Neural cell (in vitro differentiated cells): Measurements from ENCODE around the gene CFAP61. TPM values are rescaled to one million over a fixed set of nuclear protein-coding genes. Genes with fewer than 3 reads are reported as not detected.

Source experiments
- H2AFZ ChIP-seq: fragments of 200-600, 300-800 bp; sonication (generic), shearing (Covaris generic); 2 replicates; pipeline ENCODE4 v1.6.0; 2014; ENCODE audit warnings: low read depth, mild to moderate bottlenecking, antibody characterized with exemption, low read length, moderate library complexity
- H3F3A ChIP-seq: fragments of 200-600 bp; shearing (Covaris generic); 2 replicates; pipeline ENCODE4 v1.6.1; 2016; ENCODE audit warnings: mild to moderate bottlenecking, moderate library complexity, mixed read lengths, antibody characterized with exemption, low read length; ENCODE audit not compliant: insufficient read depth, poor library complexity, severe bottlenecking
- H3K27ac ChIP-seq: fragments of 200-600, 300-800 bp; sonication (generic), shearing (Covaris generic); 2 replicates; pipeline ENCODE4 v1.5.1; 2014; ENCODE audit warnings: mild to moderate bottlenecking, low read length, moderate library complexity
- H3K27me3 ChIP-seq: fragments of 300-800, 200-600 bp; sonication (generic), shearing (Covaris generic); 2 replicates; pipeline ENCODE4 v1.6.0; 2014; ENCODE audit warnings: mild to moderate bottlenecking, low read depth, low read length, moderate library complexity; ENCODE audit not compliant: insufficient read depth
- H3K36me3 ChIP-seq: fragments of 300-800, 200-600 bp; sonication (generic), shearing (Covaris generic); 2 replicates; pipeline ENCODE4 v1.5.1; 2014; ENCODE audit warnings: mild to moderate bottlenecking, antibody characterized with exemption, low read length, moderate library complexity; ENCODE audit not compliant: insufficient read depth
- H3K4me2 ChIP-seq: fragments of 300-800, 200-600 bp; sonication (generic), shearing (Covaris generic); 2 replicates; pipeline ENCODE4 v1.6.0; 2014; ENCODE audit warnings: mild to moderate bottlenecking, low read length
- H3K4me3 ChIP-seq: fragments of 300-800, 200-600 bp; sonication (generic), shearing (Covaris generic); 2 replicates; pipeline ENCODE4 v1.5.1; 2014; ENCODE audit warnings: mild to moderate bottlenecking, low read length, moderate library complexity
- H3K79me2 ChIP-seq: fragments of 200-600 bp; shearing (Covaris generic); replicated peaks from 2 replicates; pipeline ENCODE4 v1.6.0; 2014; ENCODE audit warnings: mild to moderate bottlenecking, low read length, moderate library complexity; ENCODE audit not compliant: insufficient read depth
- H3K9ac ChIP-seq: fragments of 300-800, 200-600 bp; sonication (generic), shearing (Covaris generic); 2 replicates; pipeline ENCODE4 v1.6.1; 2016; ENCODE audit warnings: mild to moderate bottlenecking, low read length, mixed read lengths
- H3K9me2 ChIP-seq: fragments of 200-600 bp; shearing (Covaris generic); 2 replicates; pipeline ENCODE4 v1.6.1; 2016; ENCODE audit warnings: mild to moderate bottlenecking, low read length, mixed read lengths; ENCODE audit not compliant: insufficient read depth
- H3K9me3 ChIP-seq: fragments of 200-600, 300-800 bp; sonication (generic), shearing (Covaris generic); 2 replicates; pipeline ENCODE4 v1.6.1; 2016; ENCODE audit warnings: mild to moderate bottlenecking, mixed run types, low read length, moderate library complexity, mixed read lengths
- H4K20me1 ChIP-seq: fragments of 200-600 bp; shearing (Covaris generic); 2 replicates; pipeline ENCODE4 v1.6.1; 2016; ENCODE audit warnings: mild to moderate bottlenecking, mixed run types; ENCODE audit not compliant: insufficient read depth
- EP300 ChIP-seq: fragments of 450-650 bp; conservative IDR thresholded peaks from 2 replicates; pipeline ENCODE4 v1.6.1; 2014; ENCODE audit warnings: antibody characterized with exemption, mild to moderate bottlenecking, moderate library complexity; ENCODE audit not compliant: poor library complexity, severe bottlenecking
- EZH2 ChIP-seq: fragments of 200-600, 300-800 bp; shearing (Covaris generic), sonication (generic); IDR thresholded peaks from 2 replicates; pipeline ENCODE4 v1.6.1; 2014; ENCODE audit warnings: antibody characterized with exemption, low read length, borderline replicate concordance, mild to moderate bottlenecking; ENCODE audit not compliant: insufficient read depth, poor library complexity, severe bottlenecking
- MXI1 ChIP-seq: fragments of 450-650 bp; conservative IDR thresholded peaks from 2 replicates; pipeline ENCODE4 v1.6.1; 2014; ENCODE audit warnings: antibody characterized with exemption, mild to moderate bottlenecking; ENCODE audit not compliant: poor library complexity, severe bottlenecking
- POLR2AphosphoS5 ChIP-seq: IDR thresholded peaks from 2 replicates; pipeline ENCODE4 v1.6.1; 2012
- RAD21 ChIP-seq: fragments of 450-650 bp; conservative IDR thresholded peaks from 2 replicates; pipeline ENCODE4 v1.6.1; 2014; ENCODE audit warnings: antibody characterized with exemption, mild to moderate bottlenecking, moderate library complexity
- SMC3 ChIP-seq: fragments of 450-650 bp; conservative IDR thresholded peaks from 2 replicates; pipeline ENCODE4 v1.6.1; 2014; ENCODE audit warnings: antibody characterized with exemption, mild to moderate bottlenecking, moderate library complexity; ENCODE audit not compliant: poor library complexity
- TAF1 ChIP-seq: IDR thresholded peaks from 2 replicates; pipeline ENCODE4 v1.6.1; 2012; ENCODE audit warnings: low read depth
- polyA plus RNA-seq: library from polyadenylated mRNA; depleted of rRNA; stranded (reverse); fragments of >200 nt; gene quantifications from 2 replicates; pipeline ENCODE4 v1.2.3, GENCODE V29; 2014
- TF ChIP-seq, protein P1 (sequence below): fragments of 450-650 bp; IDR thresholded peaks from 2 replicates; pipeline ENCODE4 v1.5.1; 2014; ENCODE audit warnings: antibody characterized with exemption, mild to moderate bottlenecking, moderate library complexity; ENCODE audit not compliant: poor library complexity, severe bottlenecking
- TF ChIP-seq, protein P2 (sequence below): IDR thresholded peaks from 2 replicates; pipeline ENCODE4 v1.6.1; 2012; ENCODE audit warnings: borderline replicate concordance

Gene CFAP61
- polyA plus RNA-seq, 1 donor from 2014 or later: 0.42 TPM

DNA sequence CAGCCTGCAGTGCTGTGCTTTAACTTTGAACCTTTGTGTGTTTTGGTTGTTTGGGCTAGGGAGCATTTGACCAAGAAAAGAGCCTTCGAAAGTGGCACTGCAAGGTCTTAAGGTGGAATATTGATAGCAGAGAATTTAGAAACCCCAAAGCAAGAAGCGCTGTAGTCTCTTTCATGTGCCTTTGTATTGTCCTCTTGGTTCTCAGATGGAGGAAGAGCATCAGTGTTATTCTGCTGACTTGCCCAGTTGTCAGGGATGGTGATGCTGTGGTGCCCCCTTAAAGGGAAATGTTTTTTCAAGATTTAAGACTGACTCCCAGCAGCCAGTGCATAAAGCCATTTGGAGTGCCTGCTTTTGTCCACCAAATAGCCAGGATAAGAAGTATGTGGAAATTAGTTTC, 212.9 kb downstream of the CFAP61 start:
- no peaks in the 10 kb centered on the region for H3K9me3 ChIP-seq
- no peaks in the 10 kb centered on the region for H3K27me3 ChIP-seq
- H3F3A ChIP-seq: no peaks in the 10 kb centered on the region
- H3K4me3 ChIP-seq: no peak overlapping the region
- no peak overlapping the region for H2AFZ ChIP-seq
- H4K20me1 ChIP-seq: no peaks in the 10 kb centered on the region
- H3K79me2 ChIP-seq: no peaks in the 10 kb centered on the region
- no peaks in the 10 kb centered on the region for H3K9me2 ChIP-seq
- no peak for TF ChIP-seq MXI1
- no peak for TF ChIP-seq RAD21
- TF ChIP-seq SMC3: no peak
- TF ChIP-seq TAF1: no peak
- TF ChIP-seq, protein P1, sequence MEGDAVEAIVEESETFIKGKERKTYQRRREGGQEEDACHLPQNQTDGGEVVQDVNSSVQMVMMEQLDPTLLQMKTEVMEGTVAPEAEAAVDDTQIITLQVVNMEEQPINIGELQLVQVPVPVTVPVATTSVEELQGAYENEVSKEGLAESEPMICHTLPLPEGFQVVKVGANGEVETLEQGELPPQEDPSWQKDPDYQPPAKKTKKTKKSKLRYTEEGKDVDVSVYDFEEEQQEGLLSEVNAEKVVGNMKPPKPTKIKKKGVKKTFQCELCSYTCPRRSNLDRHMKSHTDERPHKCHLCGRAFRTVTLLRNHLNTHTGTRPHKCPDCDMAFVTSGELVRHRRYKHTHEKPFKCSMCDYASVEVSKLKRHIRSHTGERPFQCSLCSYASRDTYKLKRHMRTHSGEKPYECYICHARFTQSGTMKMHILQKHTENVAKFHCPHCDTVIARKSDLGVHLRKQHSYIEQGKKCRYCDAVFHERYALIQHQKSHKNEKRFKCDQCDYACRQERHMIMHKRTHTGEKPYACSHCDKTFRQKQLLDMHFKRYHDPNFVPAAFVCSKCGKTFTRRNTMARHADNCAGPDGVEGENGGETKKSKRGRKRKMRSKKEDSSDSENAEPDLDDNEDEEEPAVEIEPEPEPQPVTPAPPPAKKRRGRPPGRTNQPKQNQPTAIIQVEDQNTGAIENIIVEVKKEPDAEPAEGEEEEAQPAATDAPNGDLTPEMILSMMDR: no peak
- TF ChIP-seq, protein P2, sequence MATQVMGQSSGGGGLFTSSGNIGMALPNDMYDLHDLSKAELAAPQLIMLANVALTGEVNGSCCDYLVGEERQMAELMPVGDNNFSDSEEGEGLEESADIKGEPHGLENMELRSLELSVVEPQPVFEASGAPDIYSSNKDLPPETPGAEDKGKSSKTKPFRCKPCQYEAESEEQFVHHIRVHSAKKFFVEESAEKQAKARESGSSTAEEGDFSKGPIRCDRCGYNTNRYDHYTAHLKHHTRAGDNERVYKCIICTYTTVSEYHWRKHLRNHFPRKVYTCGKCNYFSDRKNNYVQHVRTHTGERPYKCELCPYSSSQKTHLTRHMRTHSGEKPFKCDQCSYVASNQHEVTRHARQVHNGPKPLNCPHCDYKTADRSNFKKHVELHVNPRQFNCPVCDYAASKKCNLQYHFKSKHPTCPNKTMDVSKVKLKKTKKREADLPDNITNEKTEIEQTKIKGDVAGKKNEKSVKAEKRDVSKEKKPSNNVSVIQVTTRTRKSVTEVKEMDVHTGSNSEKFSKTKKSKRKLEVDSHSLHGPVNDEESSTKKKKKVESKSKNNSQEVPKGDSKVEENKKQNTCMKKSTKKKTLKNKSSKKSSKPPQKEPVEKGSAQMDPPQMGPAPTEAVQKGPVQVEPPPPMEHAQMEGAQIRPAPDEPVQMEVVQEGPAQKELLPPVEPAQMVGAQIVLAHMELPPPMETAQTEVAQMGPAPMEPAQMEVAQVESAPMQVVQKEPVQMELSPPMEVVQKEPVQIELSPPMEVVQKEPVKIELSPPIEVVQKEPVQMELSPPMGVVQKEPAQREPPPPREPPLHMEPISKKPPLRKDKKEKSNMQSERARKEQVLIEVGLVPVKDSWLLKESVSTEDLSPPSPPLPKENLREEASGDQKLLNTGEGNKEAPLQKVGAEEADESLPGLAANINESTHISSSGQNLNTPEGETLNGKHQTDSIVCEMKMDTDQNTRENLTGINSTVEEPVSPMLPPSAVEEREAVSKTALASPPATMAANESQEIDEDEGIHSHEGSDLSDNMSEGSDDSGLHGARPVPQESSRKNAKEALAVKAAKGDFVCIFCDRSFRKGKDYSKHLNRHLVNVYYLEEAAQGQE: no peak
- TF ChIP-seq EP300: no peak
- no peak for TF ChIP-seq EZH2
- TF ChIP-seq POLR2AphosphoS5: no peak
- H3K9ac ChIP-seq: no peak overlapping the region
- no peaks in the 10 kb centered on the region for H3K36me3 ChIP-seq
- no peak overlapping the region for H3K4me2 ChIP-seq
- H3K27ac ChIP-seq: no peak overlapping the region

DNA sequence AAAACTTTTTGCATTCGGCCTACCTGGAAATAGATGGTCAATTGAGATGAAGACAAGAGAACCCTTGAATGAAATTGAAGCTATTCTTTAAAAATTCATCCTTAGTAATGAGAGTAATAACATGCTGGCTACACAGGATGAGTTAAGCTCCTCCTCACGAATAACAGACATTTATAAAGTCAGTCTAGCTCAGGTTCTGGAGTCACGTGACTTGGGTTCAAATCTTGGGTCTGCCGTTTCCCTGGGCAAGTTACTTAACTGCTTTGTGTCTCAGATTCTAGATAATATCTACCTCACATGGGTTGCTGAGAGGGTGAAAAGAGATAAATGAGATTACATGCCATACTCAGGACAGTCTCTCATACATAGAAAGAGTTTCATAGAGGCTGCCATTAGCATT, 214.2 kb downstream of the CFAP61 start:
- Histone ChIP-seq H3K4me3 (no peak overlapping the region), H3F3A (no peaks in the 10 kb centered on the region), H3K27ac (no peak overlapping the region), H3K9me3 (no peaks in the 10 kb centered on the region), H3K36me3 (no peaks in the 10 kb centered on the region), H3K27me3 (no peaks in the 10 kb centered on the region), H3K9ac (no peak overlapping the region), H3K9me2 (no peaks in the 10 kb centered on the region), H3K4me2 (no peak overlapping the region), H4K20me1 (no peaks in the 10 kb centered on the region), H2AFZ (no peak overlapping the region), H3K79me2 (no peaks in the 10 kb centered on the region)
- TF ChIP-seq EP300 (no peak), MXI1 (no peak), TAF1 (no peak), POLR2AphosphoS5 (no peak), EZH2 (no peak), RAD21 (no peak), SMC3 (no peak)
- TF ChIP-seq, protein P2: no peak
- TF ChIP-seq, protein P1: no peak
